Measurements from ENCODE around the gene CSTB.

The CSTB gene

GRCh38 chr21:43818685-43819084, 42.6 kb upstream of the CSTB start:
- H3K4me3 ChIP-seq (ENCODE audit: low read length), result no peak overlapping the region
- DNase-seq (ENCODE audit: low read depth), result no peak
- no peak for TF ChIP-seq CTCF (IDR thresholded peaks at IDR 0.05; ENCODE audit: insufficient read depth, low read depth, low read length, missing control alignments)

GRCh38 chr21:43817157-43818086, 41.3 kb upstream of the CSTB start:
- no peak overlapping the region for H3K4me3 ChIP-seq (ENCODE audit: low read length)
- no peak for TF ChIP-seq CTCF (IDR thresholded peaks at IDR 0.05; ENCODE audit: insufficient read depth, low read depth, low read length, missing control alignments)
- DNase-seq (ENCODE audit: low read depth), result no peak

- no peak for DNase-seq (ENCODE audit: low read depth)
- no peak overlapping the region for H3K4me3 ChIP-seq (ENCODE audit: low read length)
- no peak for TF ChIP-seq CTCF (IDR thresholded peaks at IDR 0.05; ENCODE audit: insufficient read depth, low read depth, low read length, missing control alignments)
Observed at GRCh38 chr21:43816611-43817071, 40.5 kb upstream of the CSTB start.

- H3K4me3 ChIP-seq (ENCODE audit: low read length), result no peak overlapping the region
- no peak for DNase-seq (ENCODE audit: low read depth)
- no peak for TF ChIP-seq CTCF (IDR thresholded peaks at IDR 0.05; ENCODE audit: insufficient read depth, low read depth, low read length, missing control alignments)
Observed at GRCh38 chr21:43815991-43816390, 39.9 kb upstream of the CSTB start.

- DNase-seq (ENCODE audit: low read depth), result no peak
Observed at GRCh38 chr21:43815107-43815613, 39.1 kb upstream of the CSTB start.

More at GRCh38 chr21:43815107-43815613, 39.1 kb upstream of the CSTB start:
- TF ChIP-seq CTCF (IDR thresholded peaks at IDR 0.05; ENCODE audit: insufficient read depth, low read depth, low read length, missing control alignments), result no peak
- H3K4me3 ChIP-seq (ENCODE audit: low read length), result no peak overlapping the region
